ENCODE results near the gene LCN6. TPM values are rescaled to one million over a fixed set of nuclear protein-coding genes. Genes with fewer than 3 reads are reported as not detected.

The LCN6 gene
- total and polyA plus RNA-seq, 9 of the 15 experiments (the other 6 are each of a cell fraction or from before 2014, with no cell fraction given): 0.10 to 0.45 (median 0.37) TPM; not detected in 5

DNA sequence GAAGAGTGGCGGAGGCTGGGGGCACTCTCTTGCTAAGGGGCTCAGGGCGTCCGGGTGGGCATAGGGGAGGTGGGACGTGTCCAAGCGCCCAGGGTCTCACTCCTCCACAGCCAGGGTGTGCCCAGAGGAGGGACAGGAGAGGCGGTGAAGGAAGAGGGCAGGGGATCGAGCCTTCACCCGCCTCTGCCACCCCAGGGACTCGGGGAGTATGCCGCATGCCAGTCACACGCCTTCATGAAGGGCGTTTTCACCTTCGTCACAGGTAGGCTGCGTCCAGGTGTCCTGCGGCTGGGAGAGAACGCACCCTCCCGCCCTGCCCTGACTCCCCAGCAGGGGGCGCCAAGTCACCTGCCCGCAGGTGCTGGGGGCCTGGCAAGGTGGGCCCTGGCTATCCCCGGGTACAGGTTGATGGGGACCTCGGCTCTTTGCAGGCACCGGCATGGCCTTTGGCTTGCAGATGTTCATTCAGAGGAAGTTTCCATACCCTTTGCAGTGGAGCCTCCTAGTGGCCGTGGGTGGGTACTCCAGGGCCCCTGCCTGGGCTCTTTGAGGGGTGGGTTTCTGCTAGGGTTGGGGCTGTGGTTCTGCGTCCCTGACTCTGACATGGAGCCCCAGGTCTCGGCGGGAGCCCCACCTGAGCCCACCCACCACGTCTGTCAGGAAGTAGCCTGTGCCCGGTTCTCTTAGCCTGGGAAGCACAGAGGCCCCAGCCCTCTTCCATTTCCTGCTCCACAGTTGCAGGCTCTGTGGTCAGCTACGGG lies 43.4 kb upstream of the LCN6 start (continued):
- TF ChIP-seq, protein P1, sequence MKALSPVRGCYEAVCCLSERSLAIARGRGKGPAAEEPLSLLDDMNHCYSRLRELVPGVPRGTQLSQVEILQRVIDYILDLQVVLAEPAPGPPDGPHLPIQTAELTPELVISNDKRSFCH (CRISPR knock-in tag; IDR thresholded peaks at IDR 0.05): no peak
- TF ChIP-seq, protein P1 (tag; IDR thresholded peaks at IDR 0.05): no peak
- TF ChIP-seq SAP30 (IDR thresholded peaks at IDR 0.05; ENCODE audit: borderline replicate concordance, insufficient read depth, low read depth, low read length, poor library complexity, severe bottlenecking): peak; percentile 48
- TF ChIP-seq MTA3 (IDR thresholded peaks at IDR 0.05; ENCODE audit: borderline replicate concordance): peak; percentile 56; the same call in 1 of the 2 replicates
- TF ChIP-seq, protein P2, sequence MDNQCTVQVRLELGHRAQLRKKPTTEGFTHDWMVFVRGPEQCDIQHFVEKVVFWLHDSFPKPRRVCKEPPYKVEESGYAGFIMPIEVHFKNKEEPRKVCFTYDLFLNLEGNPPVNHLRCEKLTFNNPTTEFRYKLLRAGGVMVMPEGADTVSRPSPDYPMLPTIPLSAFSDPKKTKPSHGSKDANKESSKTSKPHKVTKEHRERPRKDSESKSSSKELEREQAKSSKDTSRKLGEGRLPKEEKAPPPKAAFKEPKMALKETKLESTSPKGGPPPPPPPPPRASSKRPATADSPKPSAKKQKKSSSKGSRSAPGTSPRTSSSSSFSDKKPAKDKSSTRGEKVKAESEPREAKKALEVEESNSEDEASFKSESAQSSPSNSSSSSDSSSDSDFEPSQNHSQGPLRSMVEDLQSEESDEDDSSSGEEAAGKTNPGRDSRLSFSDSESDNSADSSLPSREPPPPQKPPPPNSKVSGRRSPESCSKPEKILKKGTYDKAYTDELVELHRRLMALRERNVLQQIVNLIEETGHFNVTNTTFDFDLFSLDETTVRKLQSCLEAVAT (IDR thresholded peaks at IDR 0.05): peak; percentile 51 to 65; a peak in 2 of 4 replicates
- no peak for TF ChIP-seq ZKSCAN8 (CRISPR knock-in tag; IDR thresholded peaks at IDR 0.05)
- peak; percentile 90 for TF ChIP-seq SMARCA5 (IDR thresholded peaks at IDR 0.05)
- no peak for TF ChIP-seq ZBTB17 (CRISPR knock-in tag; IDR thresholded peaks at IDR 0.05)
- no peak for TF ChIP-seq ZNF282 (CRISPR knock-in tag; IDR thresholded peaks at IDR 0.05)
- peak; percentile 97 for TF ChIP-seq KAT7 (CRISPR knock-in tag; IDR thresholded peaks at IDR 0.05; ENCODE audit: borderline replicate concordance)
- TF ChIP-seq, protein P3, sequence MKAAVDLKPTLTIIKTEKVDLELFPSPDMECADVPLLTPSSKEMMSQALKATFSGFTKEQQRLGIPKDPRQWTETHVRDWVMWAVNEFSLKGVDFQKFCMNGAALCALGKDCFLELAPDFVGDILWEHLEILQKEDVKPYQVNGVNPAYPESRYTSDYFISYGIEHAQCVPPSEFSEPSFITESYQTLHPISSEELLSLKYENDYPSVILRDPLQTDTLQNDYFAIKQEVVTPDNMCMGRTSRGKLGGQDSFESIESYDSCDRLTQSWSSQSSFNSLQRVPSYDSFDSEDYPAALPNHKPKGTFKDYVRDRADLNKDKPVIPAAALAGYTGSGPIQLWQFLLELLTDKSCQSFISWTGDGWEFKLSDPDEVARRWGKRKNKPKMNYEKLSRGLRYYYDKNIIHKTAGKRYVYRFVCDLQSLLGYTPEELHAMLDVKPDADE (conservative IDR thresholded peaks at IDR 0.05; ENCODE audit: control insufficient read depth, low read depth, low read length): 0 out of 2 replicates have a peak, but pooled peaks have one; percentile 51
- TF ChIP-seq ZNF354B (CRISPR knock-in tag; IDR thresholded peaks at IDR 0.05): no peak
- TF ChIP-seq, protein P4, sequence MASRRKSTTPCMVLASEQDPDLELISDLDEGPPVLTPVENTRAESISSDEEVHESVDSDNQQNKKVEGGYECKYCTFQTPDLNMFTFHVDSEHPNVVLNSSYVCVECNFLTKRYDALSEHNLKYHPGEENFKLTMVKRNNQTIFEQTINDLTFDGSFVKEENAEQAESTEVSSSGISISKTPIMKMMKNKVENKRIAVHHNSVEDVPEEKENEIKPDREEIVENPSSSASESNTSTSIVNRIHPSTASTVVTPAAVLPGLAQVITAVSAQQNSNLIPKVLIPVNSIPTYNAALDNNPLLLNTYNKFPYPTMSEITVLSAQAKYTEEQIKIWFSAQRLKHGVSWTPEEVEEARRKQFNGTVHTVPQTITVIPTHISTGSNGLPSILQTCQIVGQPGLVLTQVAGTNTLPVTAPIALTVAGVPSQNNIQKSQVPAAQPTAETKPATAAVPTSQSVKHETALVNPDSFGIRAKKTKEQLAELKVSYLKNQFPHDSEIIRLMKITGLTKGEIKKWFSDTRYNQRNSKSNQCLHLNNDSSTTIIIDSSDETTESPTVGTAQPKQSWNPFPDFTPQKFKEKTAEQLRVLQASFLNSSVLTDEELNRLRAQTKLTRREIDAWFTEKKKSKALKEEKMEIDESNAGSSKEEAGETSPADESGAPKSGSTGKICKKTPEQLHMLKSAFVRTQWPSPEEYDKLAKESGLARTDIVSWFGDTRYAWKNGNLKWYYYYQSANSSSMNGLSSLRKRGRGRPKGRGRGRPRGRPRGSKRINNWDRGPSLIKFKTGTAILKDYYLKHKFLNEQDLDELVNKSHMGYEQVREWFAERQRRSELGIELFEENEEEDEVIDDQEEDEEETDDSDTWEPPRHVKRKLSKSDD (conservative IDR thresholded peaks at IDR 0.05; ENCODE audit: low read length): no peak
- TF ChIP-seq, protein P5, sequence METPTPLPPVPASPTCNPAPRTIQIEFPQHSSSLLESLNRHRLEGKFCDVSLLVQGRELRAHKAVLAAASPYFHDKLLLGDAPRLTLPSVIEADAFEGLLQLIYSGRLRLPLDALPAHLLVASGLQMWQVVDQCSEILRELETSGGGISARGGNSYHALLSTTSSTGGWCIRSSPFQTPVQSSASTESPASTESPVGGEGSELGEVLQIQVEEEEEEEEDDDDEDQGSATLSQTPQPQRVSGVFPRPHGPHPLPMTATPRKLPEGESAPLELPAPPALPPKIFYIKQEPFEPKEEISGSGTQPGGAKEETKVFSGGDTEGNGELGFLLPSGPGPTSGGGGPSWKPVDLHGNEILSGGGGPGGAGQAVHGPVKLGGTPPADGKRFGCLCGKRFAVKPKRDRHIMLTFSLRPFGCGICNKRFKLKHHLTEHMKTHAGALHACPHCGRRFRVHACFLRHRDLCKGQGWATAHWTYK (CRISPR knock-in tag; IDR thresholded peaks at IDR 0.05): no peak; the same call in 1 of the 2 replicates
- TF ChIP-seq, protein P6, sequence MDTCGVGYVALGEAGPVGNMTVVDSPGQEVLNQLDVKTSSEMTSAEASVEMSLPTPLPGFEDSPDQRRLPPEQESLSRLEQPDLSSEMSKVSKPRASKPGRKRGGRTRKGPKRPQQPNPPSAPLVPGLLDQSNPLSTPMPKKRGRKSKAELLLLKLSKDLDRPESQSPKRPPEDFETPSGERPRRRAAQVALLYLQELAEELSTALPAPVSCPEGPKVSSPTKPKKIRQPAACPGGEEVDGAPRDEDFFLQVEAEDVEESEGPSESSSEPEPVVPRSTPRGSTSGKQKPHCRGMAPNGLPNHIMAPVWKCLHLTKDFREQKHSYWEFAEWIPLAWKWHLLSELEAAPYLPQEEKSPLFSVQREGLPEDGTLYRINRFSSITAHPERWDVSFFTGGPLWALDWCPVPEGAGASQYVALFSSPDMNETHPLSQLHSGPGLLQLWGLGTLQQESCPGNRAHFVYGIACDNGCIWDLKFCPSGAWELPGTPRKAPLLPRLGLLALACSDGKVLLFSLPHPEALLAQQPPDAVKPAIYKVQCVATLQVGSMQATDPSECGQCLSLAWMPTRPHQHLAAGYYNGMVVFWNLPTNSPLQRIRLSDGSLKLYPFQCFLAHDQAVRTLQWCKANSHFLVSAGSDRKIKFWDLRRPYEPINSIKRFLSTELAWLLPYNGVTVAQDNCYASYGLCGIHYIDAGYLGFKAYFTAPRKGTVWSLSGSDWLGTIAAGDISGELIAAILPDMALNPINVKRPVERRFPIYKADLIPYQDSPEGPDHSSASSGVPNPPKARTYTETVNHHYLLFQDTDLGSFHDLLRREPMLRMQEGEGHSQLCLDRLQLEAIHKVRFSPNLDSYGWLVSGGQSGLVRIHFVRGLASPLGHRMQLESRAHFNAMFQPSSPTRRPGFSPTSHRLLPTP (IDR thresholded peaks at IDR 0.05; ENCODE audit: borderline replicate concordance, extremely low read depth, insufficient read length): no peak
- no peak for TF ChIP-seq ZNF431 (CRISPR knock-in tag; IDR thresholded peaks at IDR 0.05)

Measured in K562 (cell line).